IPS-11a (cell line): ENCODE data around the gene CNTNAP2.

Experiments
- H3K4me3 ChIP-seq: one replicate; pipeline ENCODE4 v1.5.1; 2013; ENCODE audit warnings: low read depth, low read length, control low read depth

The CNTNAP2 gene

GRCh38 chr7:148155000-148155399 lies 2038.4 kb downstream of the CNTNAP2 start:
- no peak overlapping the region for H3K4me3 ChIP-seq

- no peak overlapping the region for H3K4me3 ChIP-seq
These were observed 2039.2 kb downstream of the CNTNAP2 start for GRCh38 chr7:148155826-148156225.

DNA sequence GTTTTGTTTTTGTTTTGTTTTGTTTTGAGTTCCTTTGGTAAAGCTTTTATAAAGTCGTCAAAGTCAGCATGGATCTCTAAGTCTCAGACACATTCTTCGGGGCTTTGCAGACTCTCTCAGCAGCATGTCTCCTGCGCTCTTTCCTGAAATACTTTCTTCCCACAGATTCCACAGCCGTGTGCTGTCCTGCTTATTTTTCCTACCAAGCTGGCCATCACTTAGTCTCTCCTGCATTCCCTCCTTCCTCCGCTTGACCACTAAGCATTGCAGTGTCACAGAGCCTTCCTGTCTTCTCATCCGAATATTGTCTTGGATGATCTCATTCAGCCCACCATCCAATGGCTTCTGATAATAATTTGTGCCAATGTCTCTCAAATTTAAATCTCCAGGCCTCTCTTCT lies 2039.6 kb downstream of the CNTNAP2 start:
- no peak overlapping the region for H3K4me3 ChIP-seq

GRCh38 chr7:148159331-148159730 lies 2042.7 kb downstream of the CNTNAP2 start:
- H3K4me3 ChIP-seq: no peak overlapping the region

DNA sequence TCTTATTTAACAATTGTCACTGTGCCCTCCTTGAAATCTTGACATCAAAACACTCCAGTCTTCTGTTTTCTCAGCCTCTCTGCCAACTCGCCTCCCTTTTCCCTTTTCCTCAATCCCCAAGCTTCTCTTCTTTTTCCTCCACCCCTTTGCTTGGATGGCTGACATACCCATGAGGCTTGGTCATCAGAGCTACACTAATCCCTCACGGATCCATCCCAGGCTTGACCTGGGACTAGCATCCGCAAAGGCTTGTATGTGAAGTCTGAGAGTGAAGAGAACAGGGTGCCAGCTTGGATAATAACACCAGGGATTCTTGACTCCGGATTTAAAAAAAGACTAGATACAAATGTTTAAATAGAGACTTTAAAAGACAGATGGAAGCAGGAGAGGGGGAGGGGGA lies 2045.2 kb downstream of the CNTNAP2 start:
- no peak overlapping the region for H3K4me3 ChIP-seq

DNA sequence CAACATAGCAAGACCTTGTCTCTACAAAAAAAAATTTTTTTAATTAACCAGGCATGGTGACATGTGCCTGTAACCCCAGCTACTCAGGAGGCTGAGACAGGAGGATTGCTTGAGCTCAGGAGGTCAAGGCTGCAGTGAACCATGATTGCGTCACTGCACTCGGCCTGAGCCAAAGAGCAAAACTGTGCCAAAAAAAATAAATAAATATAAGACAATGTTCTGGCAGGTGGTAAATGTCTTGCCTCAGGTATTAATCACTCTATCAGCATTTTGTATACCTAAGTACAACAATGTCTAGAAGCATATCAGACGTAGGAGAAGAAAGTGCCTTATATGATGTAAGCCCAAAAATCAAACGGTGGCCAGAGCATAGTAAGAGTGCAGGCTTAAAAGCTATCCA lies 2046.2 kb downstream of the CNTNAP2 start:
- no peak overlapping the region for H3K4me3 ChIP-seq

DNA sequence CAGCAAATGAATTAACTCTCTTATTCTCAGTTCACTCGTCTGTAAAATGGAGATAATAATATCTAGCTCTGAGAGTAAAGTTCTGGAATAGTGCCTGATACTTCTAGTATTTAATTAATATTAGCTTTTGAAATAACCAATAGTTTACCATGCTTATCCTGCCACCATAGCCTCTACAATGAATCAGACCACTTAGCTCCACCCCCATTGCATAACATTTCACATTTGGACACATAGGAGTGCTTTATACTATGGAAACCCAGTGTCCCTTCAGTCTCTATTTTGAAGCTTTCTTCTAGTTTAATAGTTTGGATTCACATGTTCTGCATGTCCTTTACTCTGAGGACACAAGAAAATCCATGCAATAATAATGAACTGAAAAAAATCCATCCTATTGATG lies 2046.6 kb downstream of the CNTNAP2 start:
- no peak overlapping the region for H3K4me3 ChIP-seq

GRCh38 chr7:148172920-148173319 lies 2056.3 kb downstream of the CNTNAP2 start:
- no peak overlapping the region for H3K4me3 ChIP-seq

- H3K4me3 ChIP-seq: no peak overlapping the region
These were observed 2056.8 kb downstream of the CNTNAP2 start for GRCh38 chr7:148173369-148173768.

DNA sequence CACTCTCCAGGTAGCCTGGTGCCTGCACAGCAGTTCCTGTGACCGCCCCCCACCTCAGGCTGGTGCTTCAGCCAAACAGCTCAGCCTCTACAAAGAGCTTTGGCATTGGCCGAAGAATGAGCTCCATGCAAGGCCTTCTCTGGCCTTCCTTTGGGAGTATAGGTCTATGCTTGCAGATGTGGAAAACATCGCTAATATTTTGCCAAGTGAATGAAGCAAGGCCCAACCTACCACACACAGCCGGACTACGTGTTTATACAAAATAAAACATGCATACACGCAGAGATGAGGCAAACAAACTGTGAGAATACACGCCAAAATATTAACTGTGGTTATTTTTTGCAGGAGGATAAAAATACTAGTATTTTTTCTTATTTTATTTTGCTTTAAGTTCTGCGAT lies 2057.8 kb downstream of the CNTNAP2 start:
- no peak overlapping the region for H3K4me3 ChIP-seq

- H3K4me3 ChIP-seq: no peak overlapping the region
These were observed 2058.9 kb downstream of the CNTNAP2 start for GRCh38 chr7:148175512-148175911.

GRCh38 chr7:148177972-148178371 lies 2061.4 kb downstream of the CNTNAP2 start:
- H3K4me3 ChIP-seq: no peak overlapping the region

DNA sequence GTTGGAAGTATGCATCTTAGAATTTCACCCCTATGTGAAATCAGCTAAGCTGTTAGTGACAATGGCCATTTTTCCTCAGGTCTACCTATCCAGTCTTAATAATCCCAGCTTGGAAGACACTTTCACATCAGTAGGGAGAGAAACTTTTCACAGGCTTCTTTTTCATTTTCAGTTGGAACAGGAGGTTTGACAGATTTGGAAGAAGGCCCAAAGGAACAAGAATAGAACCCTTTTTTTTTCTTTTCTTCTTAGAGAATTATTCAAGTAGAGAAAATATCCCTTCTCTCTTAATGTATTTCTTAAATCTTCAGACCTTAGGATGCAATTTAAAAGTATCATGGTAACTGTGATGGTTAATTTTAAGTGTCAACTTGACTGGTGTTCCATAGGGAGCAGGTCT lies 2063.5 kb downstream of the CNTNAP2 start:
- no peak overlapping the region for H3K4me3 ChIP-seq

DNA sequence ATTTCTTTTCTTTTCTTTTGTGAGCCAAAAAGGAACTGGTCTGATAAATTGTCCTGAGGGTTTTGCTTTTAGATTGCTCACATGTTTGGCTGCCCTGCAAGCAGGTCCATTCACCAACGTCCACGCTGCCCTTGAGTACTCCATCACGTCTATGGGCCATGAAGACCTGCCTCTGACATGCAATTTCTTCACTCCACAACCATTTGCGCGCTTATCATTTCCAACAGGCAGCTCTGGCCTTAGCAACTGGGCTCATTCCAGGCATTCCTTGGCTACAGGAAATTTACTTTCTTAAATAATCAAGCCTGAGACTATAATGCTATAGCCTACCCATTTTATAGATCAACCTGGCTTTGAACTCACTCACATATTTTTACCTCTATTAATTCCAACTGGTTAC lies 2065.7 kb downstream of the CNTNAP2 start:
- H3K4me3 ChIP-seq: no peak overlapping the region

GRCh38 chr7:148185041-148185440 lies 2068.4 kb downstream of the CNTNAP2 start:
- H3K4me3 ChIP-seq: no peak overlapping the region

DNA sequence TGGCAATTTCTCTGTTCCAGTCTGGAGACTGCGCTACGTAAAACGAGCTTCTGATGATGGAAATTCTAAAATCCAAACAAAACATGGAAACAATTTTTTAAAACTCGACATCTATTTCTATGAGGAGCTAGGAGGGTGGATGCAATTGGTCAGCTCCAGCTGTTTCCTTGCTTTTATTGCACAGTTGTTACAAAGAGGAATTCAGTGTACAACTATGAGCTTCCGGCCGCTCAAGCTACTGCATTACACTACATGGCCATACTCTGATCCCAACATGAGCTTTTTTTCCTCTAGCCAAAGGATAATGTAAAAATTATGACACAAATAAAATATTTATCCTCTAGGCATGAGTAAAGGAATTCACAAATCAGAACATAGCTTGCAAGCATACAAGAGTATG lies 2070.9 kb downstream of the CNTNAP2 start:
- no peak overlapping the region for H3K4me3 ChIP-seq

DNA sequence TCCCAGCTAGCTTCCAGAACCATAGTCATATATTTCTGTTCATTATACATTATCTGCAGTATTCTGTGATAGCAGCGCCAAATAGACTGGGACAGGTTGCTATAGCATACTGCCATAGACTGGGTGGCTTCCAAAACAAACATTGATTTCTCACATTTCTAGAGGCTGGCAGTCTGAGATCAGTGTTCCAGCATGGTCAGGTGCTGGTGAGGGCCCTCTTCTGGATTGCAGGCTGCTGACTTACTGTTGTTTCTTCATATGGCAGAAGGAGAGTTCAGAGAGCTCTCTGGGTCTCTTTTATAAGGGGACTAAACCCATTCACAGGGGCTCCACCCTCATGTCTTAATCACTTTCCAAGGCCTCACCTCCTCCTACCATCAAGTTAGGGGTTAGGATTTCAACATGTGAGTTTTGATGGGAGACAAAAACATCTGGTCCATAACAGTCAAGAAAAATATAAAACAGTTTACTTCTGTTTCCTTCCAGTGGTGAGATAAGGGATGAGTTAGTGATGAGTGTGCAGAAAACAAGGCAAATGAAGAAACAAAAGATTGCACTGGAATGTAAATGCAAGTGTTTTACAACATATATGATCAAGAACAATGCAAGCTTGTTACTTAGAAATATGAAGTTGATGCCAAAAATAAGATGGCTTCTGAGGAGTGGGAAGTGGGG lies 2074.9 kb downstream of the CNTNAP2 start:
- H3K4me3 ChIP-seq: no peak overlapping the region

DNA sequence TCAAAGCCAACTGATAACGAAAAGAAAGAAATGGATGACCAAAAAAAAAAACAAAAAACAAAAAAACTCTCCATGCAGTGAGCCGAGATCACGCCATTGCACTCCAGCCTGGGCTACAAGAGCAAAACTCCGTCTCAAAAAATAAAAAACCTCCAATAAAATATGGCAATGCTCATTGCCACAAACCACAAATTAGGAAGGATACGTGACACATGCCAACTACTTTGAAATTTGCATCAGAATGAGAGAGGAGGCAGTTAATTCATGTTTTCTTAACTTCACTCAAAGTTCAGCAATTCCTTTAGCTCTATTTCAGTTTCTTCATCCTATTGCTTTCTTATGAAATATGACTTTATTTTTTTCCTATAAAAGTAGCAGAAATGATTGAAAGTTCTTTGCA lies 2075.9 kb downstream of the CNTNAP2 start:
- H3K4me3 ChIP-seq: no peak overlapping the region

- H3K4me3 ChIP-seq: no peak overlapping the region
These were observed 2085.4 kb downstream of the CNTNAP2 start for GRCh38 chr7:148201992-148202391.

DNA sequence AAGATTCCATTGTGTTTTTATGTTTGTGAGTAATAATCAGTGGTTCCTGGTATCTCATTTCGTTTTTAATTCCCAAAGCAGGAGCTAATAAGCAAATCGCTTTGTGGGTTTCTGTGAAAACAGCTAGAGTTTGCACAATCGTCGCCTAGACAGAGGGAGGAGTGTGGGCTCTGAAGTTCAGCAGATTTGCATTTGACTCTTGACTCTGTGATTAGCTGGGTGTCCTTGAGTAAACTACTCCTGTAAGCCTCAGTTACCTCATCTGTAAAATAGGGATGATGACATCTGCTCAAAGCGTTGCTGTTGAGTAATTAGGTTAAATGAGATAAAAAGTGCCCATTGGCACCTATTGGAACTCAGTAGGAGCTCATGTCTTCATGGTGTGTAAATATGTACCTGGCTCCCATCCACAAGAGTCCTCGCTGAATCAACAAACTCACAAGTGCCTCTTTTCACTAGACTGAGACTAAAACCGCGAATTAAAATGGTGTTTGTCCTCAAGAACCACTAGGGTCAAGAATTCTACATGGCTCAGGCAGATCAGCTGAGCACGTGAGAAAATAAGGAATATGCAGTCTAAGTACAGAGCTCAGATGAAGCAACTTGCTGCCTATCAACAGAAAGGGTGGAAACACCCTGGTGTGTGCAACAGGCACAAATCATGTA lies 2088.2 kb downstream of the CNTNAP2 start:
- no peak overlapping the region for H3K4me3 ChIP-seq

- H3K4me3 ChIP-seq: no peak overlapping the region
These were observed 2093.1 kb downstream of the CNTNAP2 start for GRCh38 chr7:148209643-148210190.

- H3K4me3 ChIP-seq: no peak overlapping the region
These were observed 2094.3 kb downstream of the CNTNAP2 start for GRCh38 chr7:148210804-148211325.
